Kidney (tissue), 14 donors: Measurements from ENCODE around the gene SERPINB8. TPM values are rescaled to one million over a fixed set of nuclear protein-coding genes. Genes with fewer than 3 reads are reported as not detected.

Experiments used
- DNase-seq, 5 donors: peaks; one replicate each; pipeline ENCODE4 v3.0.0-alpha.2; 2013 to 2020
- FAIRE-seq: peaks from 2 replicates; lab custom pipeline; 2012; peaks lifted over from hg19 to GRCh38; lab: Jason Lieb, UNC
- H3K27ac ChIP-seq, 2 donors: one replicate each; pipeline ENCODE4 v1.7.0; 2013; ENCODE audit warnings: low read depth in 2 of 2, low read length in 2 of 2, inconsistent platforms in 1 of 2
- H3K27me3 ChIP-seq: one replicate; pipeline ENCODE4 v1.7.1; 2013; ENCODE audit warnings: low read length, inconsistent platforms; ENCODE audit not compliant: control insufficient read depth, insufficient read depth
- H3K36me3 ChIP-seq, 3 donors: one replicate each; pipeline versions ENCODE4 v1.7.0 to v1.7.1; 2013; ENCODE audit warnings: low read length in 3 of 3, control low read depth in 1 of 3, inconsistent platforms in 1 of 3; ENCODE audit not compliant: insufficient read depth in 3 of 3, control insufficient read depth in 2 of 3
- H3K4me1 ChIP-seq, 3 donors: one replicate each; pipeline versions ENCODE4 v1.7.0 to v1.7.1; 2013; ENCODE audit warnings: low read length in 3 of 3, inconsistent platforms in 1 of 3, low read depth in 1 of 3; ENCODE audit not compliant: control insufficient read depth in 2 of 3, insufficient read depth in 2 of 3
- H3K4me3 ChIP-seq, 3 donors: one replicate each; pipeline versions ENCODE4 v1.7.0 to v1.8.1; 2013; ENCODE audit warnings: low read length in 3 of 3, control low read depth in 1 of 3, inconsistent platforms in 1 of 3
- H3K9ac ChIP-seq, 3 donors: one replicate each; pipeline versions ENCODE4 v1.7.0 to v1.7.1; 2013; ENCODE audit warnings: low read length in 3 of 3, control low read depth in 1 of 3, inconsistent platforms in 1 of 3
- H3K9me3 ChIP-seq, 3 donors: one replicate each; pipeline versions ENCODE4 v1.7.0 to v1.7.1; 2013; ENCODE audit warnings: low read length in 3 of 3, control low read depth in 1 of 3, inconsistent platforms in 1 of 3; ENCODE audit not compliant: control insufficient read depth in 2 of 3, insufficient read depth in 1 of 3
- intact Hi-C: fragments of 100-400 bp; cut with DNase I; formaldehyde crosslinking; loops from one replicate; pipeline ENCODE4 v1.11.1; 2022
- polyA plus RNA-seq: library from polyadenylated mRNA; stranded (reverse); fragments of 350-450 nt; fragmentation: Illumina TruSeq; extraction: RNeasy Lipid Tissue Mini Kit (QIAGEN cat#74804); gene quantifications from one replicate; pipeline ENCODE4 v1.2.3, GENCODE V29; 2014; ENCODE audit warnings: low read depth, low replicate concordance; ENCODE audit not compliant: insufficient read depth
- total RNA-seq: library from RNA; stranded (reverse); fragmentation: NEBNext Ultra II Directional; extraction: Animal tissue kit (Norgen Biotek cat#: 25700); gene quantifications from one replicate; pipeline ENCODE4 v1.2.1, GENCODE V29; 2021
- TF ChIP-seq, protein P1 (sequence below): IDR thresholded peaks from 3 replicates; pipeline ENCODE4 v1.5.1; 2012; ENCODE audit warnings: mild to moderate bottlenecking, moderate library complexity, borderline replicate concordance; ENCODE audit not compliant: insufficient read depth; ENCODE audit errors: extremely low read depth
- donor health status: control.
- donor health status: control.
- donor health status: control.
- donor health status: control.
- donor health status: control.
- donor health status: DM: yes; HTN: yes; CAD: no.
- donor health status: Normal renal cell carcinoma (clear cell type).

The SERPINB8 gene
- total and polyA plus RNA-seq, 2 donors from 2014 or later, result 1.9 to 18.1 TPM

DNA sequence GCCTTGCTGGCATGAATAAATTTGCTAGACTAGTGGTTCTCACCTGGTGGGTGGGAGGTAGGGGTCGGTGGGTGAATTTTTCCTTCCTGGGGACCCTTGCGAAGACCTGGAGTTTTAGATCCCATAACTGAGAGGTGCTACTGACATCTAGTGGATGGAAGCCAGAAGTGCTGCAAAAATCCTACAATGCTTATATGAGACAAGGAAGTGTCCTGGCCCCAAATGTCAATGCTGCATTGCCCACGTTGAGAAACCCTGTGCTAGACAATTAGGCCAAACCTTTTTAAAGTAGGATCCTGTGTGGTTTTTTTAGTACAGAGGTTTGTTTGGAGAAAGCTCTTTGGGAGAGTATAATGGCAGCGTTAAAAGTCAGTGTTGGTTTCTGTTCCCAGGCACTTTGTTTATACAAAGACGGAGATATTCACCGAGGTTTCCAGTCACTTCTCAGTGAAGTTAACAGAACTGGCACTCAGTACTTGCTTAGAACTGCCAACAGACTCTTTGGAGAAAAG is 9.6 kb downstream of the SERPINB8 start:
- TF ChIP-seq, protein P1, sequence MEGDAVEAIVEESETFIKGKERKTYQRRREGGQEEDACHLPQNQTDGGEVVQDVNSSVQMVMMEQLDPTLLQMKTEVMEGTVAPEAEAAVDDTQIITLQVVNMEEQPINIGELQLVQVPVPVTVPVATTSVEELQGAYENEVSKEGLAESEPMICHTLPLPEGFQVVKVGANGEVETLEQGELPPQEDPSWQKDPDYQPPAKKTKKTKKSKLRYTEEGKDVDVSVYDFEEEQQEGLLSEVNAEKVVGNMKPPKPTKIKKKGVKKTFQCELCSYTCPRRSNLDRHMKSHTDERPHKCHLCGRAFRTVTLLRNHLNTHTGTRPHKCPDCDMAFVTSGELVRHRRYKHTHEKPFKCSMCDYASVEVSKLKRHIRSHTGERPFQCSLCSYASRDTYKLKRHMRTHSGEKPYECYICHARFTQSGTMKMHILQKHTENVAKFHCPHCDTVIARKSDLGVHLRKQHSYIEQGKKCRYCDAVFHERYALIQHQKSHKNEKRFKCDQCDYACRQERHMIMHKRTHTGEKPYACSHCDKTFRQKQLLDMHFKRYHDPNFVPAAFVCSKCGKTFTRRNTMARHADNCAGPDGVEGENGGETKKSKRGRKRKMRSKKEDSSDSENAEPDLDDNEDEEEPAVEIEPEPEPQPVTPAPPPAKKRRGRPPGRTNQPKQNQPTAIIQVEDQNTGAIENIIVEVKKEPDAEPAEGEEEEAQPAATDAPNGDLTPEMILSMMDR, result peak; percentile 82
- no peak for FAIRE-seq
- intact Hi-C loops, result no loop called here
- no peak overlapping the region for H3K27ac ChIP-seq
- DNase-seq, result peak in 4 of 5 donors; percentile 58 to 88 (median 77)
- peak overlapping the region in 1 of 3 donors; percentile 30 for H3K9ac ChIP-seq
- H3K4me3 ChIP-seq, result peak overlapping the region; percentile 31 to 53 (median 42)
- H3K36me3 ChIP-seq, result no peaks in the 10 kb centered on the region
- H3K4me1 ChIP-seq, result no peaks in the 10 kb centered on the region
- no peaks in the 10 kb centered on the region for H3K9me3 ChIP-seq
- H3K27me3 ChIP-seq, result no peaks in the 10 kb centered on the region

DNA sequence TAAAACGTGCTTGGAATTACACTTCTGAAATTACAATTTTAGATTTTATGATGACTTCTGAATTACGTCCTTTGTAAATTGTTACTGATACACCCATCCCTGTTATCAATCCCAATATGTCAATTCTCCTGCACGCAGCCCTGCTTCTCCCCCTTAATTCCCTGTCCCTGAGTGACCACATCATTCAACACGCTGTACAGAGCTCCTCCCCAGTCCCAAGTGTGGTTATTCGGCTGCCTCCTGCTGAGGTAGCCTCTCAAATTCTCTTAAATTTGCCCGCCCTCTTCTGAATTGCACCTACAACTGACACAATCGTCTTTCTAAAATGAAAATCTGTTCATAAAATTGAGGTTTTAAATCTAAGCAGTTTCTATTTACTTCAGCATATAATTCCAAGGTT is 10.1 kb downstream of the SERPINB8 start:
- no peak overlapping the region for H3K9ac ChIP-seq
- no peaks in the 10 kb centered on the region for H3K36me3 ChIP-seq
- H3K4me1 ChIP-seq, result no peaks in the 10 kb centered on the region
- DNase-seq, result no peak
- no peaks in the 10 kb centered on the region for H3K27me3 ChIP-seq
- peak overlapping the region in 2 of 3 donors; percentile 31 to 53 for H3K4me3 ChIP-seq
- H3K27ac ChIP-seq, result no peak overlapping the region
- FAIRE-seq, result no peak
- no peaks in the 10 kb centered on the region for H3K9me3 ChIP-seq
- intact Hi-C loops, result no loop called here
- TF ChIP-seq, protein P1, result no peak

DNA sequence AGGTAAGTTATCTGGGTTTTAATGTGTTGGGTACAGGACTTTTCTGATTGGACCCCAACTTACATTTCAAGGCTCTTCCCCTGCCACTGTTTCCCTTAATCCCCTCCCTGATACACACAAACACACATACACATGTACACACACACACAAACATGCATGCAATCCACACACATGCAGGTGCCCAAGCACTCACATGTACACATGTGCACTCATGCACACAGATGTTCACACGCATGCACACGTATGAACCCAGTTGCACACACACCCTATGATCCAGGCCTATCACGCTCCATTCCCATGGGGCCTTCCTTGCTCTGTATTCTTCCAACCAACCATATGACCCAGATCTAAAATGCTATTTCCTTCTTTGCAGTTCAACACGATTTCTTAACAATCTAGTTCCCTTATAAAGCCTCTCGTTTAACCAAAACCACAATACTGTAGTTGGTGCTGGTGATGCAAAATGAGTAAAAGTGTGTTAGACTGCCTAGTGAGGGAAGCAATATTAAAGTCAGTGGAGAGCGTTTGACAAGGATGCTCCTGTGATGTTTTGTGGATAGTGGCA is 11.1 kb downstream of the SERPINB8 start:
- intact Hi-C loops, result no loop called here
- Histone ChIP-seq H3K4me1 (no peaks in the 10 kb centered on the region), H3K36me3 (no peaks in the 10 kb centered on the region), H3K4me3 (no peak overlapping the region), H3K27me3 (no peaks in the 10 kb centered on the region), H3K9me3 (no peaks in the 10 kb centered on the region), H3K9ac (no peak overlapping the region), H3K27ac (no peak overlapping the region)
- FAIRE-seq (no peak), DNase-seq (no peak)
- TF ChIP-seq, protein P1, result no peak
